NT2/D1 (cell line): ENCODE data around the gene CCDC92.

Experiments used
- SUZ12 ChIP-seq: IDR thresholded peaks from 2 replicates; pipeline ENCODE4 v1.6.1; 2011; ENCODE audit not compliant: insufficient read length, insufficient read depth; ENCODE audit errors: extremely low read depth
- YY1 ChIP-seq: IDR thresholded peaks from 2 replicates; pipeline ENCODE4 v1.6.1; 2011; ENCODE audit not compliant: insufficient read length, insufficient read depth

- TF ChIP-seq SUZ12 = no peak
- TF ChIP-seq YY1 = no peak
Observed at GRCh38 chr12:123984903-123985302, 12.3 kb upstream of the CCDC92 start.
